Breast epithelium (tissue), 3 donors: ENCODE data around the gene CCT8.

Experiments used
- POLR2A ChIP-seq: fragments of 450-650 bp; IDR thresholded peaks from one replicate; pipeline ENCODE4 v1.6.1; 2016; ENCODE audit warnings: antibody characterized with exemption, mild to moderate bottlenecking, moderate library complexity
- TF ChIP-seq, protein P1 (sequence below), 3 donors: fragments of 450-650 bp; IDR thresholded peaks; one replicate each; pipeline ENCODE4 v1.5.1; 2016 to 2017; ENCODE audit warnings: antibody characterized with exemption in 3 of 3, mild to moderate bottlenecking in 3 of 3, moderate library complexity in 3 of 3

DNA sequence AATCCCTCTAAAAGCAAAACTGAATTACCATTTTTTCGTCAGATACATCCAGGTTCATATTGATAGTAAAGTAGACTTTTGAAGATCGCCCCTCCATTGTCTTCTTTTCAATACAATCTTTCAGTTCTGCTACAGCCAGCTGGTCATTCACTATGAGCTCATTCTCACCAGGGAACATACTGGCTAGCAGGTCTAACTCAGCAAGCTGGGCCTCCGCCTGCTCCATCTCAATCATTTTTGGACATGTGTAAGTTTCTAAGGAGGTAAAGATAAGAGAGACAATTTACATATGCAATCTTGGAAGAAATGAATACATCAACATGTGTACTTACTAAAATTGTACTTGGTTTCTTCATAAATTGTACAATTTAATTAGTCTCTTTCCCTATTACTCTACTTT, 65.1 kb downstream of the CCT8 start:
- TF ChIP-seq, protein P1, sequence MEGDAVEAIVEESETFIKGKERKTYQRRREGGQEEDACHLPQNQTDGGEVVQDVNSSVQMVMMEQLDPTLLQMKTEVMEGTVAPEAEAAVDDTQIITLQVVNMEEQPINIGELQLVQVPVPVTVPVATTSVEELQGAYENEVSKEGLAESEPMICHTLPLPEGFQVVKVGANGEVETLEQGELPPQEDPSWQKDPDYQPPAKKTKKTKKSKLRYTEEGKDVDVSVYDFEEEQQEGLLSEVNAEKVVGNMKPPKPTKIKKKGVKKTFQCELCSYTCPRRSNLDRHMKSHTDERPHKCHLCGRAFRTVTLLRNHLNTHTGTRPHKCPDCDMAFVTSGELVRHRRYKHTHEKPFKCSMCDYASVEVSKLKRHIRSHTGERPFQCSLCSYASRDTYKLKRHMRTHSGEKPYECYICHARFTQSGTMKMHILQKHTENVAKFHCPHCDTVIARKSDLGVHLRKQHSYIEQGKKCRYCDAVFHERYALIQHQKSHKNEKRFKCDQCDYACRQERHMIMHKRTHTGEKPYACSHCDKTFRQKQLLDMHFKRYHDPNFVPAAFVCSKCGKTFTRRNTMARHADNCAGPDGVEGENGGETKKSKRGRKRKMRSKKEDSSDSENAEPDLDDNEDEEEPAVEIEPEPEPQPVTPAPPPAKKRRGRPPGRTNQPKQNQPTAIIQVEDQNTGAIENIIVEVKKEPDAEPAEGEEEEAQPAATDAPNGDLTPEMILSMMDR (IDR thresholded peaks at IDR 0.05), result no peak
- no peak for TF ChIP-seq POLR2A
